A549 treated with DMSO at 1 μM for 4 hours (cell line): ENCODE results near the gene S100A13. TPM values are rescaled to one million over a fixed set of nuclear protein-coding genes. Genes with fewer than 3 reads are reported as not detected.

Experiments
- total RNA-seq: library from RNA; stranded (reverse); fragments of 200-300 nt; extraction: Qiagen RNA extraction; gene quantifications from 5 replicates; pipeline ENCODE4 v1.2.3, GENCODE V29; 2022; ENCODE audit warnings: low read depth

S100A13 gene
- total RNA-seq = 154 to 169 TPM (median 160 TPM) in 5 replicates

DNA sequence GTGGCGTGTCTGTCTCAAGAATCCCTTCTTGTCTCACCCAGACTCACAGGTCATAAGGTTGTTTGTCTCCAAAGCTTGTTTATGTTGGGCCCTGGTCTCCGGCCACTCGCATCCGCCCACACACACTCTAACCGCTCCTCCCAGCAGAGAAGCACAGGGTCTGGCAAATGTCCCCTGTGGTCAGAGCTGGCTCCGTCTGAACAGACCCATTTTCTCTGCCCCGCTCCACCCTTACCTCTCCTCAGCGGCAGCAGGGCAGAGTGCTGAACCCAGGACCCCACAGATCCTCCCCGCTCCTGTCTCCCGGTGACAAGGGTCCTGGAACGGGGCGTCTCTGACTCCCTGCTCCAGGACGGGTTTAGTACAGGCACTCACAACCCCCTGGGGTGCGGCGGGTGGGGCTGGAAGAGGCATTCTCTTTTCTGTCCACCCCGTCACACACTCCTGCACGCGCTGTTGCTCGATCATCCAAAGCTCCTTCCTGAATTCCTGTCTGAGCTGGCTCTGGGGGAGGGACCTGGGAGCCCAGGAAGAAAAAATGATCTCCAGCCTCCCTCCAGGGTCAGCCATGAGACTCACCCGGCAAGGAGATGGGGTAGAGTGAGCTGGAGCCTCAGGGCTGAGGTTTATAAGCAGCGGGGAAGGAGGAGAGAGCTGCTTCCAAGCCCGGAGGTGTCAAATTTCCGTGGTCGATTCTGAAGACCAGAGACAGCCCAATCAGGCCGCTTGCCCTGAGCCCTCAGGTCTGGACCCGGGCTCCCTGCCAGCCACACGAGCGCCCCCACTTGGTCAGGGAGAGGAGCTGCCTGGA lies at the start of gene S100A13:
Gene S100A13, minus strand, starts transcription at position 602 of the 811 bp plus-strand sequence. CDS start 1,033 bp downstream, outside the sequence.

DNA sequence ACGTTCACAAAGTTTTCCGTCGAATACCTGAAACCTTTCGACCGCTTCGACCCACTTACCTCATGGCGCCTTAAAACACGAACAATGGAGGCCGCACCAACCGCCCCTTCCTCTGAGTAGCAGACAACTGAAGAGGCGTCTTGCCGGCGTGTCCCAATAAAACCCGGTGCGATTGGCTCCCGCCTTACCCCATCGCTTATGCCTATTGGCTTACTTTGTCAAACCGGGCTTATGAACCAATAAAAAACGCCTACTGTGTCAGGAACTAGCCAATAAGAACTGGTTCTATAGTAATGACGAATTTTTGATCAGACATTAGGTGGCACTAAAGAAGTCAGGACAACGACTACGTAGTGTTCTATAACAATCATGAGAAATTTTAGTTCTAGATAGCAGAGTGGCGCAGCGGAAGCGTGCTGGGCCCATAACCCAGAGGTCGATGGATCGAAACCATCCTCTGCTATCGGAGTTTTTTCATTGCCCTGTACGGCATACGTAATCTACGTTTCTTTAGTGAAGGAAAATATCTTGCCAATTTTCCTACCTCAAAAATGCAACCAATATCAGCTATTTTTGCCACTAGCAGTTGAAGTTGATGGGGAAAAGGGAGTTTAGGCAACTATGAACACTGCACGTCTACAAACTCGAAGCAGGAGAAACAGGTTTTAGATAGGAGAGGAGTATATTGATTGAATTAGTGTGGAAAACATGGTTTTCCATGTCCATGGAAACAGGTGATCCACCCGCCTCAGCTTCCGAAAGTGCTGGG lies 43.7 kb upstream of the S100A13 start, which contains the start of gene ILF2:
Gene ILF2, minus strand, starts transcription at position 135 of the 769 bp plus-strand sequence. Its CDS starts 71 bp downstream, at position 64.

DNA sequence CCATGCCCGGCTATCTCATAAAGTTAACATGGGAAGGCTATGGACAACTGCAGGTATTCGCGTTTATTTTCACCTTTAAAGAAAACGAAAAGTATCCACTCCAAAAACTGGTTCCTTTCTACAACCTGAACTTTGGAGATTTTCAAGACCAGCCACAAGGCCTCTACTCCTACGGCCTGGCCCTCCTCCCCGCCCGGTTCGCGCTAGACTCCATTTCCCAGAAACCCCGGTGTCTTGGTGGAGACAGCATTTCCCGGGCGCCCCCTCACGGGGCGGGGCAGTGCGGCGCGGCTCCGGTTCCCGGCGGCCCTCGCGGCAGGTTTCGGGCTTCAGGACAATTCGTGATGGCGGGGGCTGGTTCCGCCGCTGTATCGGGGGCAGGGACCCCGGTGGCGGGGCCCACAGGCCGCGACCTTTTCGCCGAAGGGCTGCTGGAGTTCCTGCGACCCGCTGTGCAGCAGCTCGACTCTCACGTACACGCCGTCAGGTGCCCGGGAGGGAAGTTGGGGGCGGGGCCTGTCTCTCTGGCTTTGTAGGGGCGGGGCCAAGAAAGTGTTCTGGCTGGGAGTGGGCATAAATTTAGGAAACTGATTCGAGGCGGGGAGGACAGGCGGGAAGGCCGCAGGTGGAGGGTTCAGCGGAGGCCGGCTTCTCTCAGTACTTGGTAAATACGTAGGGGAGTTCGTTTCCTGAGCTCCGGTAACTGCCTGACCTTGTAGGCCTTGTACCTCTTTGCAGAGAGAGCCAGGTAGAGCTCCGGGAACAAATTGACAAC lies 31.3 kb upstream of the S100A13 start, which contains the start of gene SNAPIN:
Gene SNAPIN, plus strand, starts transcription at position 304 of the 775 bp plus-strand sequence. Its CDS starts 41 bp downstream, at position 345.

DNA sequence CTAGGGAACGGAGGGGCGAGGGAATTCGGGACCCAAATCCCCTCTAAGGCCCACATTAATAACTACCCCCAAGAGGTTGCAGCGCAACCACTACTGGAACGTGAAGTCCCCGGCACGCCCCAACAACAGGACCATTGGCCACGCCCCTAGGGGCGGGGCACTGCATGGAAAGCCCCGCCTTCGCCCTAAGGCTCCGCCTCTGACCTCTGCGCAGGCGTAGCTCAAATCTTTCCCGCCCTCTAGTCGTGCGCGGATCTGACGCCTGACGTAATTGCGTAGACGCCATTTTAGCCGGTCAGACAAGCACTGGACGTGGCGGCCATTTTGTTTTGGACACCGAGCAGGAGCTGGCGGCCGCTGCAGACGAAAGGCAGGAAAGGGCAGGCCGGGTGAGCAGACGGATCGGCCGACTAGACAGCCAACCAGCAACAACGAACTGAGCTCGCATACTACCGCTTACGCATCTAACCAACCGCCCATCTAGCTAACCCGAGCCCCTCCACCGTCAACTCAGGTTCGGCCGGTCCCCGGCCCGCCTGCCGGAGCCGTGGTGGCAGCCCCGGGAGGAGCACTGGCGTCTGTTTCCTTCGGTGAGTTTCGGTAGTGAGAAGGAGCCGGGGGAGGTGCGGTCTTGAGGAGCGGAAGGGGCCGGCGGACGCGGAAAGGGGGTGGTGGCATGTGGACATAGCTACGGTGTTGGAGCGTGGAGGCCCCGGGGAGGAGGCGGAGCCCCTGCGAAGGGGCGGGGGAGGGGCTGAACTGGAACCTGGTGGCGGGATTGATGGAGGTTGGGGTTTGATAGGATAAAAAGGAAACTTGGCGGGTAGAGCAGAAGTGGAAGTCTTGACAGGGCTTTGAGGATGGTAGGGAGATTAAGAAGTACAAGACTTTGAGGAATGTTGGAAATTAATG lies 6.7 kb upstream of the S100A13 start, which contains the start of gene CHTOP:
Gene CHTOP, plus strand, starts transcription at position 313 of the 912 bp plus-strand sequence. CDS start 2,523 bp downstream, outside the sequence.

DNA sequence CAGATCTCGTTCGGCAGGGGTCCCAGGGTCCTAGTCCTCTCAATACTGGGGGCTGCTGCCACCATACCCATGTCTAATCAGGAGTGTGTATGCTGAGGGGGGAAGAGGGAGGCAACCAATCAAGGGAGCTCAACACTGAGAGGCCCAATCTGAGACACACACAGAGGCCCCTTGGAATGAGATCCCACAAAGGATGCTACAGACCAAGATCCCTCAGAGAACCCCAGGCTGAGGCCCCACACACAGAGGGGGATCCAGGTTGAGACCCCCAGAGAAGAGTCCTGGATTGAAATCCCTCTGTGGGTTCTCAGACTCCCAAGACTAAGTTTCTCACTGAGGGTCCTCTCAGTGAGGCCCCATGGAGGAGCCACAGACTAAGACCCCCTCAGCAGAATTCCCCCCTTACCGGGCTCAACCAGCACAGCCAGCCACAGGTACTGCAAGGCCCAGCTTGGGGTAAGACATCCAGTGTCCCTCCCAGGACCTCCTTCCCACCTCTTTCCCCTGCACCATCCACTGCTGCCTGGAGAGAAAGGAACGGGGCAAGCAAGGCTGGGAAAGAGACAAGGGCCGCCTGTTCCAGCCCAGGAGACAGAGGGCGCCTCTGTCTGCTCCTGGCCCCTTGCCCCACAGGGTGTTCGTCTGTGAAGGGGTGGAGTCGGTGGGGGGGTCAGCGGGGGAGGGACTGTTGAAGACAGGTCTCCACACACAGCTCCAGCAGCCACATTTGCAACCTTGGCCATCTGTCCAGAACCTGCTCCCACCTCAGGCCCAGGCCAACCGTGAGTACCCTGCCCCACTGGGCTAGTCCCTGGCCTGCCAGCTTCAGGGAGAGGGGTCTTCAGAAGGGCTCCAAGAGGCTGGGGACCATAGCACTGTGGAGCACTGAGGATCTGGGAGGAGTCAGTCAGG lies 666 bp upstream of the S100A13 start, which contains the start of gene S100A1:
Gene S100A1, plus strand, starts transcription at position 720 of the 912 bp plus-strand sequence. CDS start 2,088 bp downstream, outside the sequence.

DNA sequence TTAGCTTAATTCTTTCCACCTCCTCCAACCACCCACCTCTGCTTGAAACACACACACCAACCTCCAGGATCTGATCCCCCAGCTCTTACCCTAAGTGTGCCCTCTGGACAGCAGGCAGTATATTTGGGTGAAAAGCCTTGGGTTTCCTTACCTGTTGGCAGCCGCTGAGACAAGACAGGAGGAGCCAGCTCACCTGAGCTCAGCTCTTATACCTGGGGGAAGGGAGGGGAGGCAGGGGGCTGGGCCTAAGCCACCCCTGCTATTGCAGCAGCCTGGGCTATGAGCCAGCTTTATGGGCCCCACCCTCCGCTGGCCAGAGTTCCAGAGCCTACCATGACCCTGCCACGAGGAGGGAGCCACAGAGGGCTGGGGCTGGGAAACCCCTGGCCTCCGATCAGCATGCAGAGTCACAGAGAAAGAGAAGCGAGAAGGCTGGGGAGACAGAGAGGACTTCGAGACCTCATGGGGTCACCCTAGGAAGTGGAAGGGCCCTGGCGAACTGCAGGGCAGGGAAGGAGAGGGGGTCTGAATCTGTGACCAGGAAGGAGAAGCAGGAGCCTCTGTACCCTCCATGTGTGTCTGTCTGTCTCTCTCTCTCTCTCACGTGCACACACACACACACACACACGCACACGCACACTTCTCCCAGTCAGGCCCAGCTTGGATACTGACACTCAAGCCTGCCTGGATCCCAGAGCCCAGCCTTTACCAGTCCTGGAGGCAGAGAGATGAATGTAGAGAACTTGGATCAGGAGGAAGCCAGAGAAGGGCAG lies 11.0 kb downstream of the S100A13 start, which contains the start of gene S100A14:
Gene S100A14, minus strand, starts transcription at position 182 of the 773 bp plus-strand sequence. CDS start 467 bp downstream, outside the sequence.

DNA sequence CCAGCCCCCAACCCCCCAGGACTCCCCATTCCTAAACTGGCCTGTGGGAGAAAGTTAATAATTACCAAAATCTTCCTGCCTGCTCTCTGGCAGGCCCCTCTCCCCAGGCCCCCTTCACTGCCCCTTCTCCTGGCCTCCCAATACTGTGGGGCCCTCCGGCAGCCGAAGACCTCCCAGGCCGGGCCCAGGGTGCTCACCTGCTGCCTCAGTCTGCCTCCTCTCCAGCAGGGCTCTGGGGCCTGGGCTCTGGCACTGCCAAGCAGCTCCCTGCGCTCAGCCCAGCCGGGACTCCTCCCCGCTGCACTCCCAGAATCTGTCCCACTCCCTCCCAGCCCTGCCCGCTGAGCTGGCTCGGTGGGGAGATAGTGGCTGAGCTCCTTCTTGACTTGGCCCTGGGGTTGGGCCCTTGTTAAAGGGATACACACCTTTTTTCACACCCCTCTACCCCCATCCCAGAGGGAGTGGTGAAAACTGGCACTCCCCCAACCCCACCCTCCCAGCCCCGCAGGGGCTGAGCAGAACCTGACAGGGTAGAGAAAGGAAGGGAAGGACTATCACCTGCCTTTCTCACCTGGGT lies 14.5 kb downstream of the S100A13 start, which contains the start of gene S100A16:
Gene S100A16, minus strand, starts transcription at position 383 of the 577 bp plus-strand sequence. CDS start 4,986 bp downstream, outside the sequence.

Other genes starting within 250 kb of the S100A13 start
- not detected in 5 replicates for gene S100A8, start 236.4 kb downstream of the S100A13 start, total RNA-seq
- gene S100A7A, start 211.0 kb downstream of the S100A13 start, total RNA-seq = not detected in 5 replicates
- not detected in 5 replicates for gene S100A7, start 166.9 kb downstream of the S100A13 start, total RNA-seq
- gene S100A6, start 91.5 kb downstream of the S100A13 start, total RNA-seq = 3,152 to 3,428 TPM (median 3,355 TPM) in 5 replicates
- 0.52 to 0.90 TPM (median 0.69 TPM) in 4 of 5 replicates, not detected in the other for gene S100A5, start 86.6 kb downstream of the S100A13 start, total RNA-seq
- gene S100A4, start 81.7 kb downstream of the S100A13 start, total RNA-seq = 1,502 to 1,789 TPM (median 1,685 TPM) in 5 replicates
- gene S100A3, start 78.2 kb downstream of the S100A13 start, total RNA-seq = 79.7 to 94.4 TPM (median 93.6 TPM) in 5 replicates
- 16.8 to 29.9 TPM (median 23.4 TPM) in 5 replicates for gene S100A2, start 61.7 kb downstream of the S100A13 start, total RNA-seq
- gene S100A16, start 14.4 kb downstream of the S100A13 start, total RNA-seq = 441 to 483 TPM (median 469 TPM) in 5 replicates
- 0.30 to 0.74 TPM (median 0.60 TPM) in 5 replicates for gene S100A14, start 11.2 kb downstream of the S100A13 start, total RNA-seq
- gene S100A1, start 929 bp upstream of the S100A13 start, total RNA-seq = 0.15 to 0.83 TPM (median 0.47 TPM) in 5 replicates
- gene CHTOP, start 6.6 kb upstream of the S100A13 start, total RNA-seq = 72.8 to 90.3 TPM (median 76.0 TPM) in 5 replicates
- gene SNAPIN, start 31.2 kb upstream of the S100A13 start, total RNA-seq = 53.6 to 58.0 TPM (median 56.5 TPM) in 5 replicates
- 268 to 316 TPM (median 275 TPM) in 5 replicates for gene ILF2, start 43.5 kb upstream of the S100A13 start, total RNA-seq
- 0.95 to 1.3 TPM (median 1.1 TPM) in 5 replicates for gene NPR1, start 51.2 kb upstream of the S100A13 start, total RNA-seq
- gene INTS3, start 100.5 kb upstream of the S100A13 start, total RNA-seq = 12.0 to 23.1 TPM (median 21.7 TPM) in 5 replicates
- gene SLC27A3, start 147.9 kb upstream of the S100A13 start, total RNA-seq = 1.1 to 2.0 TPM (median 1.4 TPM) in 5 replicates